Fibroblast of lung (primary cell): ENCODE data around the gene DNAL1. TPM values are rescaled to one million over a fixed set of nuclear protein-coding genes. Genes with fewer than 3 reads are reported as not detected.

Experiments
- DNase-seq, 2 donors: peaks; one replicate each; pipeline versions ENCODE4 v3.0.0 to v3.0.0-alpha.2; 2010; ENCODE audit warnings: low read depth in 2 of 2
- H2AFZ ChIP-seq: 2 replicates; pipeline ENCODE4 v1.5.1; 2012; ENCODE audit warnings: low read length, control low read depth, inconsistent platforms
- H3K27ac ChIP-seq: 2 replicates; pipeline ENCODE4 v1.5.1; 2011; ENCODE audit warnings: low read length, control low read depth; ENCODE audit not compliant: insufficient read depth
- H3K27me3 ChIP-seq: 2 replicates; pipeline ENCODE4 v1.5.1; 2011; ENCODE audit warnings: mild to moderate bottlenecking, low read length; ENCODE audit not compliant: control insufficient read depth, insufficient read depth
- H3K36me3 ChIP-seq: 2 replicates; pipeline ENCODE4 v1.5.1; 2011; ENCODE audit warnings: low read length; ENCODE audit not compliant: control insufficient read depth, insufficient read depth
- H3K4me1 ChIP-seq: 2 replicates; pipeline ENCODE4 v1.5.1; 2011; ENCODE audit warnings: low read length; ENCODE audit not compliant: control insufficient read depth, insufficient read depth; ENCODE audit errors: extremely low read depth
- H3K4me2 ChIP-seq: 2 replicates; pipeline ENCODE4 v1.5.1; 2011; ENCODE audit warnings: low read length, control low read depth; ENCODE audit not compliant: insufficient read depth; ENCODE audit errors: extremely low read depth
- H3K4me3 ChIP-seq, 4 experiments: fragments of 200-600 bp in 1 of 4; sonication (generic) in 1 of 4; replicated peaks in 1 of 4; 2 replicates each; pipeline ENCODE4 v1.5.1; 2011 to 2016; ENCODE audit warnings: low read length in 4 of 4, low read depth in 3 of 4, mild to moderate bottlenecking in 3 of 4, control low read depth in 2 of 4, inconsistent platforms in 1 of 4, mixed read lengths in 1 of 4; ENCODE audit not compliant: insufficient read depth in 1 of 4; ENCODE audit errors: control extremely low read depth in 1 of 4
- H3K79me2 ChIP-seq: 2 replicates; pipeline ENCODE4 v1.5.1; 2012; ENCODE audit warnings: mild to moderate bottlenecking, low read length, inconsistent platforms; ENCODE audit not compliant: control insufficient read depth, insufficient read depth
- H3K9ac ChIP-seq: 2 replicates; pipeline ENCODE4 v1.5.1; 2011; ENCODE audit warnings: mild to moderate bottlenecking, low read length, control low read depth; ENCODE audit not compliant: insufficient read depth
- H3K9me3 ChIP-seq: 2 replicates; pipeline ENCODE4 v1.5.1; 2012; ENCODE audit warnings: low read depth, low read length; ENCODE audit not compliant: control insufficient read depth, insufficient read depth
- H4K20me1 ChIP-seq: 2 replicates; pipeline ENCODE4 v1.5.1; 2011; ENCODE audit warnings: low read length; ENCODE audit not compliant: control insufficient read depth, insufficient read depth; ENCODE audit errors: extremely low read depth
- CTCF ChIP-seq, 2 donors: IDR thresholded peaks in 1 of 2; conservative IDR thresholded peaks in 1 of 2; 1 replicate in 1 of 2; 2 replicates in 1 of 2; pipeline ENCODE4 v1.5.1; 2011 to 2012; ENCODE audit warnings: low read length in 2 of 2, control low read depth in 1 of 2, inconsistent platforms in 1 of 2, low read depth in 1 of 2, mild to moderate bottlenecking in 1 of 2
- EZH2 ChIP-seq: IDR thresholded peaks from 2 replicates; pipeline ENCODE4 v1.5.1; 2012; ENCODE audit warnings: low read length, control low read depth, mild to moderate bottlenecking; ENCODE audit errors: missing control alignments
- polyA plus RNA-seq, 2 donors: library from polyadenylated mRNA; depleted of rRNA in 1 of 2; stranded (reverse) in 1 of 2; unstranded in 1 of 2; fragments of >200 nt; gene quantifications; 2 replicates each; pipeline ENCODE4 v1.2.1, GENCODE V29; 2011 to 2012; ENCODE audit warnings: missing spikeins in 1 of 2
- total RNA-seq: library from RNA; depleted of rRNA; stranded (reverse); fragments of >200 nt; gene quantifications from 2 replicates; pipeline ENCODE4 v1.2.1, GENCODE V29; 2014

Gene DNAL1
- total and polyA plus RNA-seq, 2 donors (not counting 1 experiment from before 2014, with no cell fraction given), result 5.3 to 11.3 TPM

GRCh38 chr14:73747379-73748211 lies 102.8 kb downstream of the DNAL1 start:
- Histone ChIP-seq H3K9me3 (no peaks in the 10 kb centered on the region), H3K27ac (no peak overlapping the region), H3K9ac (no peak overlapping the region), H3K79me2 (peaks cover 98% of the 10 kb centered on the region), H3K4me3 (no peak overlapping the region), H3K4me1 (peaks cover 50% of the 10 kb centered on the region), H3K27me3 (no peaks in the 10 kb centered on the region), H4K20me1 (peaks cover 2% of the 10 kb centered on the region), H3K4me2 (no peak overlapping the region), H3K36me3 (peaks cover 2% of the 10 kb centered on the region), H2AFZ (no peak overlapping the region)
- no peak for DNase-seq
- TF ChIP-seq EZH2, result no peak
- no peak for TF ChIP-seq CTCF (conservative IDR thresholded peaks at IDR 0.05 in 1 of 2, IDR thresholded peaks at IDR 0.05 in 1 of 2; ENCODE audit: low read depth in 1 of 2, low read length in 2 of 2)

- H3K9ac ChIP-seq, result no peak overlapping the region
- H3K9me3 ChIP-seq, result no peaks in the 10 kb centered on the region
- no peak for DNase-seq
- no peak overlapping the region for H3K27ac ChIP-seq
- H3K4me3 ChIP-seq, result no peak overlapping the region
- peaks cover 52% of the 10 kb centered on the region for H3K4me1 ChIP-seq
- no peak overlapping the region for H2AFZ ChIP-seq
- no peak overlapping the region for H3K4me2 ChIP-seq
- H3K36me3 ChIP-seq, result peaks cover 2% of the 10 kb centered on the region
- TF ChIP-seq EZH2, result no peak
- no peak for TF ChIP-seq CTCF (conservative IDR thresholded peaks at IDR 0.05 in 1 of 2, IDR thresholded peaks at IDR 0.05 in 1 of 2; ENCODE audit: low read depth in 1 of 2, low read length in 2 of 2)
- peaks cover 2% of the 10 kb centered on the region for H4K20me1 ChIP-seq
- peaks cover 98% of the 10 kb centered on the region for H3K79me2 ChIP-seq
- H3K27me3 ChIP-seq, result no peaks in the 10 kb centered on the region
These were observed 104.1 kb downstream of the DNAL1 start for GRCh38 chr14:73748858-73749357.

- Histone ChIP-seq H3K4me1 (peaks cover 51% of the 10 kb centered on the region), H3K9me3 (no peaks in the 10 kb centered on the region), H3K27ac (no peak overlapping the region), H4K20me1 (peaks cover 2% of the 10 kb centered on the region), H3K4me2 (no peak overlapping the region), H3K36me3 (peaks cover 2% of the 10 kb centered on the region), H3K79me2 (peaks cover 98% of the 10 kb centered on the region), H3K4me3 (no peak overlapping the region), H2AFZ (no peak overlapping the region), H3K9ac (no peak overlapping the region), H3K27me3 (no peaks in the 10 kb centered on the region)
- no peak for TF ChIP-seq EZH2
- TF ChIP-seq CTCF (conservative IDR thresholded peaks at IDR 0.05 in 1 of 2, IDR thresholded peaks at IDR 0.05 in 1 of 2; ENCODE audit: low read depth in 1 of 2, low read length in 2 of 2), result no peak
- DNase-seq, result no peak
These were observed 105.1 kb downstream of the DNAL1 start for GRCh38 chr14:73749706-73750530.
